Fibroblast of gingiva (primary cell): ENCODE data around the gene HPS4.
A peak's percentile ranks its signal among the peaks of the same experiment; 100 is the strongest.

Experiments
- DNase-seq: peaks from one replicate; pipeline ENCODE4 v3.0.0-alpha.2; 2011; ENCODE audit warnings: low read depth

The HPS4 gene

DNA sequence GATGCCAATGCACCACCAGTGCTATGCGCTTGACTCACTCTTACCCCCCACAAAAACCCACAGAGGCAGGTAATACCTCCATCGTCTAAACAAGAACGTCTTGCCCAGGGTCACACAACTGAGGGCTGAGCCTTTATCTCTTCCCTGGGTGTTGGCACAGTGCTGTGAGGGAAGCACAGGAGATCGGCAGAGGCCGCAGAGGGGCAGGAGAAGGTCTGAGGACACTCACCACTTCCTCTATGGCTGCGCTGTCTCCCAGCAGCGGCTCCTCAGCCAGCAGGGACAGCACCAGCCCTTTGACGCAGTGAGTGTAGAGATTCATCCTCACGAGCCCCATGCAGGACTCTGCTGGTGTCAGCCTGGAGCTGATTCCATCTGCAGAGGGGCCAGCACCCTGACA is 19.9 kb downstream of the HPS4 start:
- no peak for DNase-seq

DNA sequence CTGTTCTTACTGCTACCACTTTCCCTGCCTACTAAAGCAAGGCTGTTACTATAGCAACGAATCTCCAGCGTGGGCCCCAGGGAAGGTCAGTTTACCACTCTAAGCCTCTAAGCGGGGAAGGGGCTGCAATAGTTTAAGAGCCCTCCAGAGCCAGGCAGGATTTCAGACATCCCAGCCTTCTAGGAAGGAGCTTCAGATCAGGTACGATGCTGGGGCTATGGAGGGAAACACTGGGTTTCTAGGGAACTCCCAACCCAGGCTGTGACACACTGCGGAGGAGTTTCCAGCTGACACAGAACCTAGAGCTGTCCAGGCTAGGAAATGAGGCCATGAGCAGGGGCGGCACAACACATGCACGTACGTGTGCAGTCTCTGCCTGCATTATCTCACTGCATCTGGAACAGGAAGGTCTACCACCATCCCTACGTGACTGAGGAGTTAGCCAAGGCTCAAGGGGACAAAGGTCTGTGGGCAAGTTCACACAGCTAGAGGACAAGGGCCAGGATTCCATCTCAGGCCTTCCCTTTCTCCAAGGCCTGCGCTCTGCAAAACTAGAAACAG is 20.4 kb downstream of the HPS4 start:
- DNase-seq, result no peak

DNA sequence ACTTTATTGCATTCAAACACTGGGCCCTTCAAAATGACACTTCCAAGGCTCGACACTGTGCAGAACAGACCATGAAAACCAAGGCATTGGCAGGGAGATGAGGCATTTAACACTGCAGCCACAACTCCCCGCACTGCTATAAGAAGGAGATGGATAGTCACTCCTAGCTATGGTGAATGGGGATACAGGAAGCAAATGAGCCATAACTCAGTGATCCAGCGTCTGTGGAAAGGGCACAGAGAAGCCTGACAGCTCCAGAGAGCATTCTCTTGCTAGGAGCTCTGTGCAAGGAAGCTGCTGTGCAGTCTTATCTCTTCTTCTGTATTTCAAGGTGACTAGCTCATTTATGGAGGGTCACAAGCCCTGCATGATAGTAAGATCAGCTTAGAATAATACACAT is 20.9 kb downstream of the HPS4 start:
- DNase-seq, result no peak

DNA sequence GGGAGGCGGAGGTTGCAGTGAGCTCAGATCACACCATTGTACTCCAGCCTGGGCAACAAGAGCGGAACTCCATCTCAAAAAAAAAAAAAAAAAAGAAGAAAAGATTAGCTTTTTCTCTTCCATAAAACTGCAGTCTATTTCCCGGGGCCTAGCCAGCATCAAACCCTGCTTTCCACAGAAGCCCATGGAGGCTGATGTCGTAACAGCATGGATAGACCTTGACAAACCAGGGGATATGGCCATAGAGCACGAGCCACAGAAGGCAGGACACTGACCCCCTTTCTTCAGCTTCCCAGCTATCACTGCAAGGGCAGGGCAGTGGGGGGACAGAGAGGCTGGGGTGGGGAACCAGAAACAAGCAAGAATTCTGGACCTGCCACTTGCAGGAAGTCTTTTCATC is 21.5 kb downstream of the HPS4 start:
- DNase-seq, result no peak

DNA sequence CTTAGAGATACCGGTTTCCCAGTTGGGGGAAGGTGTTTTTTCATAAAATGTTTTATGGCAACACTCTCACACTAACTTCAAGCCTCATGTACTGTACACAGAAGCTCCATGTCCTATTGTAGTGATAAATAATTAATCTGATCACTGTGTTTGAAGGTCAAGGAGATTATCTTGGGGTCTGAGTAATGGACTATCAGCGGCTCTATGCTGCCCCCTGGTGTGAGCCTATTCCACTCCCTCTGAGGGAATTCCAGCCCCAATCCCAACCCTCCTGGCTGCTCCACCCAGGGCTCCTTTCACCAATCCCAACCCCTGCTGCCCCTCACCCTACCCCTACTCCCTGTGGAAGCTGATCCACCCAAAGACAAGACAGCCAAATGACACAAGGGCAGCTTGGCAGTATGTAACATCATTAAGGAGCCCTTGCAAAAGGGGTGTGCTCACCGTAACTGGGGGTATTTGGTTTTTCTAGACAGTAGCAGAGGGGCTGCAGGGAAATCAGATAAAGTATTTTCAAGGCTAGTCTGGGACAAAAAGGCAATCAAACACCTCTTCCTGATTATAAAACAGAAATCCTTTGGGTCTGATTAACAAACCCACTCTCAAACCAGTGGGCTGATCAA is 22.3 kb downstream of the HPS4 start:
- DNase-seq, result peak; percentile 18

DNA sequence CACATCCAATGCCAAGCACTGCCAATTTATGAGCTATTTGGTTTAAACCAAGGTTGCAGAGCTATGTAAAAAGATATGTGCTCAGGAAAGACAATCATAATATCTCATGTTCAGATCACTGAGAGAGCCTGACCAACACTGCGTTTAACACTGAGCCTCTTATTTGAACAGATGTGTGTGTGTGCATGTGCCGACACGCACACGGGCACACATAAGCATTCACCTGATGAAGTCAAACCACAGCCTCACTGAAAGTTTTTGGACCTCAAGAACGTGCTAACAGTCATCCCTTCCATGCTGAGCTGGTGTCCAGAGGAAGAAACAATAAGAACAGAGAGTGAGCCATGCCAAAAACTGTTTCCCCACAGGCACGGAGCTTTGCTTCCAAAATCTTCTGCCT is 23.4 kb downstream of the HPS4 start:
- no peak for DNase-seq

DNA sequence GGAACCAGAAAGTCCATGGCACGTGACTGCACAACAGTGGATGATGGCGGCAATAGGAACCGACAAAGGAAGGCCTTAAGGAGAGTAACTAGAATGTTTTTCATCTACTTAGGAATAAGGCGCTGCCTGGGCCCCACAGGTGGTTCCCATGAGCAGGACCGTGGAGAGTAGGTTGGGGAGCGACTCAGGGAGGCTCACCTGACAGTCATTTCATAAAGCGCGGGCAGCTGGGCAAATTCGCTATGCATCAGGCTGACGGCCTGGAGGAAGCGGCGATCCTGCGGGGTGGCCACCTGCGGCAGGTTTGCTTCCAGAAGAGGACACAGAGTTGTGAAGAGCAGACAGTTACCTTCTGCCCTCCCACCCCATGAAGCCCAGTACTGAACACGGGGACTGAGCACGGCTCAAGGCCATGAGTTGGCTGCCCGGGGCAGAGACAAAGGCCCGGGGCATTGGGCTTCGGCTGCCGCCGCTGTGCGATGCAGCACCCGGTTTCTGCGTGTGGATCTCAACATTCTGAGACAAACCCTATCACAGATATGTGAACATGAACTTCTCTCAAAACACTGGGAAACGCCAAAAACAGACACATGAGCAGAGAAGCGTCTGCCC is 25.8 kb downstream of the HPS4 start:
- no peak for DNase-seq

DNA sequence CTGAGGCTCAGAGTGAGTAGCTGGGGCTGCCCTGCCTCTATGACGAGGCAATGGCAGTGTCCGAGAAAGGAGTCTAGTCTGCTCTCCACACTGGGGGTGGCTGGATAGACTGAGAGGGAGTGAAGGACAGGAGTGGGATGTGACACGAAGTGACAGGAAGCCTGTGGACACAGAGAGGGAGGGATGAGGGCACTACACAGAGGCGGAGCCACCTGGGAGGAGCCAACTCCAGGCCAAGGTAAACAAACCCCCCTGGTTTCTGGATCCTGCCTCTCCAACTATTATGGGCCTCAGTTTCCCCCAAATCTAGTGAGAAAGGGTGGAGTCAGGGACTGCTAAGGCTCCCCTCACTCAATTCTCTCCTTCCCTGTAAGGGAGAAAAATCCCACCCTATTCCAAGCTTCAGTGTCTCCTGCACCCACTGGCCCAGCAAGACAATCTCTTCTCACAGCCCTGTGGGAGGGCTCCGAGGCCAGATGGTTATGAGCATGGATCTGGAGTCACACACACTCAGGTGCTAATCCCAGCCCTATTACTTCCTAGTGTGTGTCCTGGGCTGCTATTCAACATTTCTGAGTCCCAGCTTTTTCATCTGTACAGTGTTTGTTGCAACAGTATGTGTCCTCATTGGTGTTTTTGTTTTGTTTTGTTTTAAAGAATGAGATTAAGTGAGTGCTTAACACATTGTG is 29.6 kb downstream of the HPS4 start:
- DNase-seq, result no peak

DNA sequence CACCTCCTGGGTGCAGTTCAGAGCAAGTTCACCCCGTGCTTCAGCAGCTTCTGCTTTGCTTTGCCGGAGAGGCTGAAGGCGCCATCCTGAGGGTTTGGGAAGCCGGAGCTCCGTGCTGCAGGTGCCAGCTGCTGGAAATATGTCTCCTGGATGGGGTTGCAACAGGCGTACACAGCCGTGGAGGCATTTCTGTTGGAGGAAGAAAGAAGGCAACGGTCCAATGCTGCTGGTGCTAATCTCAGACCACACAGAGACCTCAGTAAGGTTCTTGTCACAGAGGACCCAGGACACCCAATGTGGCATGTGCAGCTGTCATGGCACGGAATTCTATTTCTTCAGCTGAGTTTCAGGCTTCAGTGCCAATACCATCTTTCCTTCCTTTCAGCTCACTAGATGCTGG is 30.4 kb downstream of the HPS4 start:
- DNase-seq, result no peak

DNA sequence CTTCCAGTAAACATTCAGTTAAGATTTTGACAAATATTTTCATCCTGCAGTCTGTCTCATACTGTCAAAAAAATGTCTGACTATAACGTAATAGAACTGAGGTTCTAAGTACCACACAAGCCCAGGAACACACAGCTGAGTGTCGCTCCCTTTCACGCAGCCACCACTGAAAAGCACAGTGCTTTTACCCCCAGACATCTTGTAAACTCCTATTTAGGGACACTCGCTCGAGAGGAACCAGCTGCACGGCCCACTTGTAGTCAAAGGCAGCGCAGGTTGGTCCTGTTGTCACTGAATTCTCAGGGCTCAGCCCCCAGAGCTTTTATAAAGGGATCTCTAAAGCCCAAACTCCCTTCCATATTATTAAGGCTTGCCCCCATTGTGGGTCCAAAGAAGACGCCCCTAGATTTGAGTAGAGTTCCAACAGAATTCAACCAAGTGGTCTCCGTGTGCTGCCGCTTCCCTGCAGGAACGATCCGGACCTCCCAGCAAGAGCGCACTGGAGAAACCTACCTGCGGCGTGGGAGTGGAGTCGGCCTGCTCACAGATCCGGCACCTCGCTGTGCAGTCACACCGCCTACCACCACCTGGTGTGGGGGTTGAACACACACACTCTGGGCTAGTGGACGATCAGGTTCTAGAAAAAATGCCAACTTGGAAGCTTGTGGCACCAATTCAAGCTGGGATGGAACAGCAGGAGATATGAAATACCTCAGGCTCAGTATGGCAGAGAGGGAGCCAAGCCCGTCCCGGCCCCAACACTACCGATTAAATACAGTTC is 31.2 kb downstream of the HPS4 start:
- no peak for DNase-seq

DNA sequence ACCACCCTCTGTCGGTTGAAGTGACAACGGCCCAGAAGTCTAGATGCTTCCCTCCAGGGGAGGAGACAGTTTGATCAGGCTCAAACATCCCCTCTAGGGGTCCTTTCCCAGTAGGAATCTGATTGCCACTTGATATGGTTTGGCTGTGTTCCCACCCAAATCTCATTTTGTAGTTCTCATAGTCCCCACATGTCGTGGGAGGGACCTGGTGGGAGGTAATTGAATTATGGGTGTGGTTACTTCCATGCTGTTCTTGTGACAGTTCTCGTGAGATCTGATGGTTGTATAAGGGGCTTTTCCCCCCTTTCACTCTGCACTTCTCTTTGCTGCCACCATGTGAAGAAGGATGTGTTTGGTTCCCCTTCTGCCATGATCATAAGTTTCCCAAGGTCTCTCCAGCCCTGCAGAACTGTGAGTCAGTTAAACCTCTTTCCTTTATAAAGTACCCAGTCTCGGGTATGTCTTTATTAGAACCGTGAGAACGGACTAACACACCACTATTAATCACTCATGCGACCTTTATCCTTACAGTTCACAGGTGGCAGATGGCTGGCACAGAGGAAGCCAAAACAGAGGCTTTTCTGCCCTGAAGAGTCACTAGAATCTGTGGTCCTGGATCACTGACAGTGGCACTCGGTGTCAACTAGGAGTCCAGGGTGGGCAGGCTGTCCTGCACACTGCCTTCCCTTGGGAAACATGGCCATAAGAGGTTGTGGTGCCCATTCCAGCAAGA is 33.0 kb downstream of the HPS4 start:
- DNase-seq, result no peak

DNA sequence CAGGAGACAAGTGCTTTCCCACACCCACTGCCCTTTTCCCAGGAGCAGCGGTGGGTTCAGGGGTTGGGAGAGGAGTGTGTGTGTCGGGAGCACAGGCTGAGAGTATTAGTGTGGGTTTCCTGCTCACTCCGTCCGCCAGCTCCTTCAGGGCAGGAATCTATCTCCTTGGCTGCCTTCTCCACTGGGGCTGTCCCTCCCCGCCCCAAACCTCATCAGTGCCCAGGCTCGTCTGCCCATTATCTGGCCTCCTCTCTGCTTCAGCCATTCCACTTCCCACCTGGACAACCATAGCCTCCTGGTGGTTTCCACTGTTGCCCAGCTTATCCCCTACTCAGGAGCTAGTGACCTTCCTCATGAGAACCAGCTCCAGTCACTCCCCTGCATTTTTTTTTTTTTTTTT is 34.6 kb downstream of the HPS4 start:
- no peak for DNase-seq

DNA sequence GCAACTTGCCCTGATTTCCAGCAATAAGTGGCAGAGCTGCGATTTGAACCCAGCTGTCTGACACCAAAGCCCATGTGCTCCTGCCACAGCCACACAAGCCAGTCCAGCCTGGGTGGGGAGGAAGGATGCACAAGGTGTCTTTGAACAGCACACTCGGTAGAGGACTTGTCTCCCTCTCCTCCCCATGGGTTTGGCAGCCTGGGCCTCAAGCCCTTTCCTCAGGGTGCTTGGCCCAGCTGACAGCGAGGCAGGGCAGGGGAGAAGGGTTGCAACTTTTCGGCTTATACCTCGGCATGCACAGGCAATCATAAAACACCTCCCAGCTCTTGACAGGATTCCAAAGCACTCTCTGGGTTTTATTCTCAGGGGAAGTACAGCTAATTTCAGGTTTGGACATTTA is 35.2 kb downstream of the HPS4 start:
- no peak for DNase-seq

DNA sequence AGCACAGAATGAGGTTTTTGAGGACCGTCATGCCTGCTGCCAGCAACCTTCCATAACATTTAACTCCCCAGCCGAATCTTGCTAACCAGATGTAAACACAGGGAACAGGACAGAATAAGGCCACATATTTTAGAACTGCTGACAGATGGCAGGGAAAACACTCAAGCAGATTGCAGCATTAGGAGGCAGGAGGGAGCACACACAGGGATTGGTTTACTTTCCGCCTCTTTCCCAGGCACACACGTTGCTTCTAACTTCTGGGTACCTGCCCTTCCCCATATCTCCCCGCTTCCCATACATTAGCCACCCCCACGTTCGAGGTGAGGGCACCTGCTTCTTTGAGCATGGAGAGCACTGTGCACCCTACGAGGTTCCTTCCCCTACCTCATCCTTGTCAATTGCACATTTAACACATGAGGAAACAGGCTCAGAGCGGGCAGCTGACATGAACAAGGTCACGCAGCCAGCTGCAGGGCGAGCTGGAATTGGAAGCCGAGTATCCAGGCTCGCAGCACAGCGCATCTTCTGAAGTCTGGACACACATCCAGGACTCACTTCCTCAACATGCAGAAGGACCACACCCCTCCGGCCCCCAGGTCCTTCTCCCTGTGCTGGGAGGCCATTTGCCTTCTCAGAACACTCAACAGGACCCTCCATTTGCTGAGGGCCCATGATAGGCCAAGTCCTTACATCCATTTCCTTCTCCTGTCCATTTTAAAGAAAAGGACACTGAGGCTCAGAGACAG is 35.8 kb downstream of the HPS4 start:
- DNase-seq, result no peak

DNA sequence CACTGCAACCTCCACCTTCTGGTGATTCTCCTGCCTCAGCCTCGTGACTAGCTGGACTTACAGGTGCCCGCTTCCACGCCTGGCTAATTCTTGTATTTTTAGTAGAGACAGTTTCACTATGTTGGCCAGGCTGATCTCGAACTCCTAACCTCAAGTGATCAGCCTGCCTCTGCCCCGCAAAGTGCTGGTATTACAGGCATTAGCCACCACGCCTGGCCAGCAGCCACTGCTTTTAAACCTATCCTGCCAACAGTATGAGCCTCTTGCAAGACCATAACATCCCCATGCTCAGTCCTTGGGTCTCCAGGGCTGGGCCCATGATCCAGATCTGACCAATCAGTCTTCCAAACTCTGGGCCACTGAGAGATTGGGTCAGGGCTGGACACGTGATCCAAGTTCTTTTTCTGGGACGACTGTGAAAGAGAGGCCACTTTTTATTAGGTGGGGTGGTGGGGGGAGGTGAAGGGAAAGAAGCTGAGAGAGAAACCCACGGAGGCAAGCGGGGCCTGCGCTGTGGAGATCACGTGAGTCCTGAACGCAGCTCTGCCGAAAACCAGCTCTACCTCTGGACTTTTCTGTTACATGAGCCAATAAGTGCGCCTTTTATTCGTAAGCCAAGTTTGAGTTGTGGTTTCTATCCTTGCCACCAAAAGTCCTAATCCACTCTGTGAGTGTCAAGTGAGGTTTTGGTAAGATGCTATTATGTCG is 36.6 kb downstream of the HPS4 start:
- no peak for DNase-seq

DNA sequence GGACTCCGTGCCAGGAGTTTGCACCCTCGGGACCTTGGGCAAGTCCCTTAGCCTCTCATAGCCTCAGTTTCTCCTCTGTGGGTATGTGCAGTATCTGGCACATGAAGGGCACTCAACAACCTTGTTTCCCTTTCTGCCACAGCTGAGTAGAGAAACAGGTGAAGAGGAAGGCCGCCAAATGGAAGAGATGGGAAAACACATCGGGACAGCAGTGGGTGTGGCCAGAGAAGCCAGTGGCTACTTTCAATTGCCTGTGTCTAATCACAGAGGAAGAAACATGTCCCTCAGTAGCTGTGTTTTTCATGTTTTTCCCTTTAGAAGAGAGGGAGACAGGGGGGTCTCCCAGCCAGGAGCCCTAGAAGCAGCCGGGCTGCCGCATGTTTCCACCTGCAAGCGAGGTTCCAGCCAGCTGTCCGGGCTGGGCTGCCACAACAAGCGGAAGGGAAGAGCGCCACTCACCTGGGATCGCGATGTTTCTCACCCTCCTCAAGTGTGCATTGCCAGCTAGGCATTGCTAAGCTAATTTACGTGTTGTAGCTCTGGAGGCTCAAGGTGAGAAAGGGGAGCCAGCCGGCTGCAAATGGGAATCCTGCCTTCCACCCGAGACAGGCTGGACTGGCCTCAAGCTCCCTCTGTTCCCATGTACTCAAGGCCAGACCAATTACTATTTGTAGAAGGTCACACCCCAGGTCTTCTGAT is 37.9 kb downstream of the HPS4 start:
- no peak for DNase-seq

DNA sequence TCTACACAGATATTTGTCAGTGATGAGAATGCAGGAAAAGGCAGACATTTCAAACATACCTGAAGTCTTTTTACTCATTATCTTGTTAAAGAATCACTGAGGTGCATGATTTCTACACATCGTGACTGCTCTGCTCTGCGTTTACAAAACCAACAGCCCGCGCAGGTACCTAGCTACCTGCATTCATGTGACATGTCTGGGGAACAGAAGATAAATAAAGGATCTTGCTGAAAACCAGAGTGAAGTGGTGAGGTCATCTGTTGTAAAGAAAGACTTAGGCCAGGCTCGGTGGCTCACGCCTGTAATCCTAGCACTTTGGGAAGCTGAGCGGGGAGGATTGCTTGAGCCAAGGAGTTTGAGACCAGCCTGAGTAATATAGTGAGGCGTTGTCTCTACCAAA is 38.8 kb downstream of the HPS4 start:
- DNase-seq, result no peak

DNA sequence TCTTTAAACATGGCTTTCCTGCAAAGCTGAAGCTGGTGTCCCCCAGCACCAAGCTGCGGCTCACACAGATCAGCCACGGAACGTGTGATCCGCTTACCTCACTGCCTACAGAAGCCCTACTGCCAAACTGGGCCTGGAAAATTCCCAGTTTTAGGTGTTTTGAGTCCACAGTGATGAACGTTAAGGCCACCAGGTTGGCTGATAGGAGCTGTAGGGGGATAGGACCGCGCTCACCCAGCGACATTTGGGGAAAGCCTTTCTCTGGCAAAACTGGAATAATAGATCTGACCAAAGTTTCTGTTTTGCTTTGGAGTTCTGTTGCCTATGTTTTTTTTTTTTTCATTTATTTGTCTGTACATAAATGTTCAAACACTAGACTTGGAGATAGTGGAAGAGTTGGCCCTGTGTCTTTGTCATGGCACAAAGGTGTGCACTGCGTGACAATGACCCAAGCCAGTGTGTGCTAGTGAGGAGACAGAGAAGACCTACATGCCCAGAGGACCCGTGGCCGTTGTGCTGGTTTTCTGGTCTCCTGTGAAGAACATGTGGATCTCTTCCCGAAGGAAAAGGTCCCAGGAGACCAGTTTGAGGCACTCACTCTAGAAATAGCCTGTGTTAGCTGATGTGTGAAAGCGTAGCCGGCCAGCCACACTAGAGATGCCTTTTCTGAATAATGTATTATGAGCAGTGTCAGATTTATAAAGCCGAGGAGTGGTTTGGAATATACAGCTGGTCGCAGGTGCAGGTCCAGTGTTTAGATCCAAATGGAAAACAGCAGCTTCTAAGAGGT is 39.5 kb downstream of the HPS4 start:
- no peak for DNase-seq

DNA sequence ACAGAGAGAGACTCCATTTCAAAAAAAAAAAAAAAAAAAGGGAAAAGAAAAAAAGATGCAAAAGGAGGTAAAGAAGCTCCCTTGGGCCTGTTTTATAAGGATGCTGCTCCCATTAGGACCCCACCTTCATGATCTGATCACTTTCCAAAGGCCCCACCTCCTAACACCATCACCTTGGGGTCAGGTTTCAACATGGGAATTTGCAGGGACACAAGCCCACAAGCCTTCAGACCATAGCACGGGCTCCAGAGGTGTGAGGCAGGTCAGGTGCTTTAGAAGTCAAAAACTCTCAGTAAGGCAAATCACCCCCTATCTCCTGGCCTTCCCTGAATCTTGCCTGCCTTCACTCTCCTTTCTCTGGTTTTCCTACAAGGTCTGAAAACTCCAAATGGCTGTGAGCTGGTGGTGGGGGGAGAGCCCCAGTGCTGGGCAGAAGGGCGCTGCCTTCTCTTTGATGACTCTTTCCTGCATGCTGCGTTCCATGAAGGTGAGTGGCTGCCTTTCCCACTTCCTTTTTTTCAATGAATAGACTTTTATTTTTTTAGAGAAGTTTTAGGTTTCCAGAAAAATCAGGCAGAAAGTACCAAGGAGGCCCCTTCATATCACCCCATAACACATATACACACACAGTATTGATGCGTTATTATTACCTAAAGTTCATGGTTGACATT is 41.4 kb downstream of the HPS4 start:
- DNase-seq, result no peak
